NT2/D1 (cell line): ENCODE results near the gene NIF3L1.

Experiments used
- DNase-seq: peaks from one replicate; pipeline ENCODE4 v3.0.0-alpha.2; 2011; ENCODE audit warnings: low read depth, low spot score
- H3K27me3 ChIP-seq: 2 replicates; pipeline ENCODE4 v1.6.0; 2011; ENCODE audit warnings: mild to moderate bottlenecking; ENCODE audit not compliant: insufficient read length, insufficient read depth
- H3K36me3 ChIP-seq: 2 replicates; pipeline ENCODE4 v1.6.1; 2011; ENCODE audit warnings: mild to moderate bottlenecking, low read length, mixed read lengths; ENCODE audit not compliant: insufficient read depth, insufficient read length
- H3K4me1 ChIP-seq: 2 replicates; pipeline ENCODE4 v1.5.1; 2011; ENCODE audit not compliant: insufficient read depth, insufficient read length
- H3K4me3 ChIP-seq: 2 replicates; pipeline ENCODE4 v1.5.1; 2011; ENCODE audit warnings: low read depth; ENCODE audit not compliant: insufficient read length
- H3K9ac ChIP-seq: 2 replicates; pipeline ENCODE4 v1.6.0; 2011; ENCODE audit warnings: low read depth; ENCODE audit not compliant: insufficient read length
- H3K9me3 ChIP-seq: 2 replicates; pipeline ENCODE4 v1.5.1; 2011; ENCODE audit warnings: mild to moderate bottlenecking, low read length; ENCODE audit not compliant: insufficient read depth
- SUZ12 ChIP-seq: IDR thresholded peaks from 2 replicates; pipeline ENCODE4 v1.6.1; 2011; ENCODE audit not compliant: insufficient read length, insufficient read depth; ENCODE audit errors: extremely low read depth
- YY1 ChIP-seq: IDR thresholded peaks from 2 replicates; pipeline ENCODE4 v1.6.1; 2011; ENCODE audit not compliant: insufficient read length, insufficient read depth
- ZNF274 ChIP-seq: IDR thresholded peaks from 2 replicates; pipeline ENCODE4 v1.6.1; 2011; ENCODE audit warnings: mild to moderate bottlenecking, low read depth, low read length

NIF3L1 gene

GRCh38 chr2:200899482-200899881, 10.3 kb downstream of the NIF3L1 start:
- peaks cover 86% of the 10 kb centered on the region for H3K36me3 ChIP-seq
- no peaks in the 10 kb centered on the region for H3K4me1 ChIP-seq
- TF ChIP-seq SUZ12 (no peak), ZNF274 (no peak), YY1 (no peak)

DNA sequence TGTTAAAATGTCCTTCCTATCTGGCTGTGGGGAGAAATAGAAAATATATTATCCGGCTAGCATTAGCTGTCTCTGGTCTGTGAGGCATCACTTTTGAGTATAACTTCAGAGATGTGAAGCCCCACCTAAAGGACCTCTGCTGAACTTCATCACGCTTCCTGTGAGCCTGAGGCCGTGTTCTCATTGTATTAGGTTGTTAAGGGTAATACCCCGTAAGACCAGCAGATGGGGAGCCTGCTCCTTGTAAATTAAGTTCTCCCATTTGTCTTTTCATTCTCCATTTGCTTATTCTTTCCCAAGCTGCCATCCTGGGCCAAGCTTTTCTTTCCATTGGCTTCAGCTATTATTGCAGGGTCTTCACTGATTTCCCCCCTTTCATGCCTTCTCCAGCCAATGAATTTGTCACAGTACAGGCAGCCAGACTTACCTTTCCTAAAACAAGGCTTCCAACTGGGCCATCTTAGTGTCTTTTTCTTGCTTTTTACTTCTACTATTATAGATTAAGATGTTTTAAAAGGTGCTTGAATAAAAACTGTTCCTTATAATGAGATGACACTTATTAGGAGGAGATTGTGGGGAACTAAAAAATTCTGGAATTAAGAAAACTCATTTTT, 12.4 kb downstream of the NIF3L1 start:
- H3K9ac ChIP-seq = no peak overlapping the region
- no peak for TF ChIP-seq YY1
- peaks cover 84% of the 10 kb centered on the region for H3K36me3 ChIP-seq

More at GRCh38 chr2:200899482-200899881, 10.3 kb downstream of the NIF3L1 start:
- H3K4me3 ChIP-seq = no peak overlapping the region
- no peak overlapping the region for H3K9ac ChIP-seq
- no peak for DNase-seq
- no peaks in the 10 kb centered on the region for H3K9me3 ChIP-seq
- H3K27me3 ChIP-seq = no peaks in the 10 kb centered on the region

DNA sequence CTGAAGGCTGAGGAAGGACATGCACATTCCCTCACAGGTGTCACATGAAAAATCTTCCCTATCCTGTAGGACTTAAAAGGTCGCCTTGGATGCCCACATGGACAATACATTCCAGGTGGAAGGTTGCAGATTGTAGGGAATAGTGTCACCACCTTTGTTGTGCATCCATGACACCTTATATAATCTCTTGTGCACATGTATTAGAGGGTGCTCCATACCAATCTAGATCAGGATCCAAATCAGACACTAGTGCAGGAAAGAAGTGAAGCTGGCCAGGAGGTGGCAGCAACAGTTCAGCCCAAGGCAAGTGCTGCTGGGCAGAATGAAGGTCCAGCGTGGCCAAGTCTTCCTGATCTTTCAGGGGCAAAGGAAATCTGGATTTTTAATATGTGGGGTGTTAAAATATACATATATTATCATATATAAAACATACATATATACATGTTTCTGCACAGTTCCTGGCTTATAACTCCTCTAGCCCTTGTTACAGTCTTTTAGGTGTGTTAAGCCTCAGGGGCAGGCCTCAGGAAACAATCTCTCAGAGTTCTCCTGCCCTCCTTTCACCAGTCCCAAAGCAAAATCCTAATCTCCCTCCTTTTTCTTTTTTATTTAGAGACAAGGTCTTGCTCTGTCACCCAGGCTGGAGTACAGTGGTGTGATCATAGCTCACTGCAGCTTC, 16.6 kb downstream of the NIF3L1 start:
- TF ChIP-seq SUZ12 (no peak), ZNF274 (no peak), YY1 (no peak)
- Histone ChIP-seq H3K4me3 (no peak overlapping the region), H3K27me3 (no peaks in the 10 kb centered on the region), H3K9ac (no peak overlapping the region), H3K36me3 (peaks cover 77% of the 10 kb centered on the region), H3K9me3 (no peaks in the 10 kb centered on the region), H3K4me1 (no peaks in the 10 kb centered on the region)
- DNase-seq = peak; percentile 51

More for the DNA sequence above, 12.4 kb downstream of the NIF3L1 start:
- Histone ChIP-seq H3K9me3 (no peaks in the 10 kb centered on the region), H3K4me3 (no peak overlapping the region), H3K4me1 (no peaks in the 10 kb centered on the region), H3K27me3 (no peaks in the 10 kb centered on the region)
- DNase-seq = peak; percentile 88

DNA sequence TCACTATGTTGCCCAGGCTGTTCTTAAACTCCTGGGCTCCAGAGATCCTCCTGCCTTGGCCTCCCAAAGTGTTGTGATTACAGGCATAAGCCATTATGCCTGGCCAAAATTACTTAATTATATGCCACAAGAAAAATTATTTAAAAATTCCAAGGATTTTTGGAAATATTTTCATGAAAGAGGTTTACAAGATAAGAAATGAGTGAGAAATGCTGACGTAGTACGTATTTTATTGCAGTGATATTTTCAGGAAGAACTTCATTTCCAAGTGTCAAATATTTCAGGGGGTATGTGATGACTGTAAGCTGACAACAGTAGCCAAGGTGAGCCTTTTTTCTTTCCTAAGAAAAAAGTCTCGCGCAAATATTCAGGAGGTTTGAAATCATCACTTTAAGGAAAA, 20.8 kb downstream of the NIF3L1 start:
- H3K4me3 ChIP-seq = no peak overlapping the region
- TF ChIP-seq YY1 (no peak), ZNF274 (no peak), SUZ12 (no peak)
- H3K27me3 ChIP-seq = no peaks in the 10 kb centered on the region
- no peak overlapping the region for H3K9ac ChIP-seq
- DNase-seq = no peak
- H3K36me3 ChIP-seq = peaks cover 73% of the 10 kb centered on the region
- no peaks in the 10 kb centered on the region for H3K4me1 ChIP-seq
- no peaks in the 10 kb centered on the region for H3K9me3 ChIP-seq

GRCh38 chr2:200913654-200914053, 24.5 kb downstream of the NIF3L1 start:
- no peak for DNase-seq
- Histone ChIP-seq H3K4me3 (no peak overlapping the region), H3K4me1 (no peaks in the 10 kb centered on the region), H3K9ac (no peak overlapping the region), H3K9me3 (no peaks in the 10 kb centered on the region), H3K27me3 (no peaks in the 10 kb centered on the region), H3K36me3 (peaks cover 68% of the 10 kb centered on the region)
- TF ChIP-seq SUZ12 (no peak), ZNF274 (no peak), YY1 (no peak)

- no peaks in the 10 kb centered on the region for H3K9me3 ChIP-seq
- TF ChIP-seq SUZ12 (no peak), ZNF274 (no peak), YY1 (no peak)
- H3K4me3 ChIP-seq = no peak overlapping the region
- H3K9ac ChIP-seq = no peak overlapping the region
- peaks cover 86% of the 10 kb centered on the region for H3K36me3 ChIP-seq
- no peaks in the 10 kb centered on the region for H3K27me3 ChIP-seq
- DNase-seq = no peak
- H3K4me1 ChIP-seq = no peaks in the 10 kb centered on the region
These were observed 33.3 kb downstream of the NIF3L1 start for GRCh38 chr2:200922439-200922838.

- H3K27me3 ChIP-seq = no peaks in the 10 kb centered on the region
- H3K4me1 ChIP-seq = no peaks in the 10 kb centered on the region
- no peak overlapping the region for H3K4me3 ChIP-seq
- no peaks in the 10 kb centered on the region for H3K9me3 ChIP-seq
- H3K36me3 ChIP-seq = peaks cover 78% of the 10 kb centered on the region
- no peak overlapping the region for H3K9ac ChIP-seq
- TF ChIP-seq ZNF274 (no peak), SUZ12 (no peak), YY1 (no peak)
- no peak for DNase-seq
These were observed 40.4 kb downstream of the NIF3L1 start for GRCh38 chr2:200929334-200930249.
